Neural progenitor cell (in vitro differentiated cells): Measurements from ENCODE around the gene NQO2. TPM values are rescaled to one million over a fixed set of nuclear protein-coding genes. Genes with fewer than 3 reads are reported as not detected.

ENCODE experiments used
- DNase-seq: peaks from one replicate; pipeline ENCODE4 v3.0.0-alpha.2; 2016; ENCODE audit warnings: low spot score
- H2AFZ ChIP-seq: fragments of 200-600 bp; sonication (generic); replicated peaks from 2 replicates; pipeline ENCODE4 v1.6.1; 2016; ENCODE audit warnings: antibody characterized with exemption
- H3F3A ChIP-seq: fragments of 200-600 bp; sonication (generic); 2 replicates; pipeline ENCODE4 v1.6.1; 2016; ENCODE audit warnings: antibody characterized with exemption, low read depth
- H3K27ac ChIP-seq: fragments of 200-600 bp; sonication (generic); 2 replicates; pipeline ENCODE4 v1.5.1; 2016; ENCODE audit warnings: mild to moderate bottlenecking
- H3K27me3 ChIP-seq: fragments of 200-600 bp; sonication (generic); 2 replicates; pipeline ENCODE4 v1.6.1; 2016; ENCODE audit warnings: mild to moderate bottlenecking, moderate library complexity
- H3K36me3 ChIP-seq: fragments of 200-600 bp; sonication (generic); 2 replicates; pipeline ENCODE4 v1.5.1; 2016
- H3K4me1 ChIP-seq: fragments of 200-600 bp; sonication (generic); 2 replicates; pipeline ENCODE4 v1.6.1; 2016; ENCODE audit warnings: mixed run types
- H3K4me2 ChIP-seq: fragments of 200-600 bp; sonication (generic); 2 replicates; pipeline ENCODE4 v1.6.1; 2016
- H3K4me3 ChIP-seq: fragments of 200-600 bp; sonication (generic); 2 replicates; pipeline ENCODE4 v1.5.1; 2016
- H3K79me2 ChIP-seq: fragments of 200-600 bp; sonication (generic); 2 replicates; pipeline ENCODE4 v1.6.1; 2016; ENCODE audit warnings: low read depth
- H3K9ac ChIP-seq: fragments of 200-600 bp; sonication (generic); 2 replicates; pipeline ENCODE4 v1.6.1; 2016
- H3K9me3 ChIP-seq: fragments of 200-600 bp; sonication (generic); 2 replicates; pipeline ENCODE4 v1.5.1; 2016; ENCODE audit warnings: low read depth
- H4K20me1 ChIP-seq: fragments of 200-600 bp; sonication (generic); 2 replicates; pipeline ENCODE4 v1.6.1; 2016; ENCODE audit warnings: low read depth
- H3K27ac Mint-ChIP-seq: 3 replicates; pipeline ENCODE4 v1.8.0; 2021; ENCODE audit warnings: mixed read lengths
- H3K27me3 Mint-ChIP-seq: 2 replicates; pipeline ENCODE4 v1.8.0; 2022; ENCODE audit warnings: low read depth, mild to moderate bottlenecking, inconsistent platforms, moderate library complexity, mixed read lengths; ENCODE audit not compliant: insufficient read depth
- H3K36me3 Mint-ChIP-seq: 3 replicates; pipeline ENCODE4 v1.8.0; 2021; ENCODE audit warnings: mixed read lengths
- H3K4me1 Mint-ChIP-seq: 3 replicates; pipeline ENCODE4 v1.8.0; 2021; ENCODE audit warnings: mixed read lengths
- H3K4me3 Mint-ChIP-seq: 3 replicates; pipeline ENCODE4 v1.8.0; 2021; ENCODE audit warnings: mild to moderate bottlenecking, moderate library complexity, mixed read lengths
- H3K9me3 Mint-ChIP-seq: 3 replicates; pipeline ENCODE4 v1.8.0; 2020; ENCODE audit warnings: mixed read lengths
- EZH2 ChIP-seq: fragments of 200-600 bp; sonication (generic); IDR thresholded peaks from 2 replicates; pipeline ENCODE4 v1.6.1; 2017; ENCODE audit warnings: antibody characterized with exemption, mild to moderate bottlenecking, moderate library complexity
- EZH2phosphoT487 ChIP-seq: fragments of 200-600 bp; sonication (generic); IDR thresholded peaks from 2 replicates; pipeline ENCODE4 v1.6.1; 2017; ENCODE audit warnings: antibody characterized with exemption
- total RNA-seq: library from RNA; depleted of rRNA; stranded (reverse); fragments of >200 nt; gene quantifications from 2 replicates; pipeline ENCODE4 v1.2.3, GENCODE V29; 2015; ENCODE audit warnings: low replicate concordance
- TF ChIP-seq, protein P1 (sequence below): fragments of 200-600 bp; sonication (generic); IDR thresholded peaks from 2 replicates; pipeline ENCODE4 v1.5.1; 2017; ENCODE audit warnings: antibody characterized with exemption, mild to moderate bottlenecking

NQO2 gene, protein sequence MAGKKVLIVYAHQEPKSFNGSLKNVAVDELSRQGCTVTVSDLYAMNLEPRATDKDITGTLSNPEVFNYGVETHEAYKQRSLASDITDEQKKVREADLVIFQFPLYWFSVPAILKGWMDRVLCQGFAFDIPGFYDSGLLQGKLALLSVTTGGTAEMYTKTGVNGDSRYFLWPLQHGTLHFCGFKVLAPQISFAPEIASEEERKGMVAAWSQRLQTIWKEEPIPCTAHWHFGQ
- total RNA-seq: 17.2 and 19.5 TPM in 2 replicates

DNA sequence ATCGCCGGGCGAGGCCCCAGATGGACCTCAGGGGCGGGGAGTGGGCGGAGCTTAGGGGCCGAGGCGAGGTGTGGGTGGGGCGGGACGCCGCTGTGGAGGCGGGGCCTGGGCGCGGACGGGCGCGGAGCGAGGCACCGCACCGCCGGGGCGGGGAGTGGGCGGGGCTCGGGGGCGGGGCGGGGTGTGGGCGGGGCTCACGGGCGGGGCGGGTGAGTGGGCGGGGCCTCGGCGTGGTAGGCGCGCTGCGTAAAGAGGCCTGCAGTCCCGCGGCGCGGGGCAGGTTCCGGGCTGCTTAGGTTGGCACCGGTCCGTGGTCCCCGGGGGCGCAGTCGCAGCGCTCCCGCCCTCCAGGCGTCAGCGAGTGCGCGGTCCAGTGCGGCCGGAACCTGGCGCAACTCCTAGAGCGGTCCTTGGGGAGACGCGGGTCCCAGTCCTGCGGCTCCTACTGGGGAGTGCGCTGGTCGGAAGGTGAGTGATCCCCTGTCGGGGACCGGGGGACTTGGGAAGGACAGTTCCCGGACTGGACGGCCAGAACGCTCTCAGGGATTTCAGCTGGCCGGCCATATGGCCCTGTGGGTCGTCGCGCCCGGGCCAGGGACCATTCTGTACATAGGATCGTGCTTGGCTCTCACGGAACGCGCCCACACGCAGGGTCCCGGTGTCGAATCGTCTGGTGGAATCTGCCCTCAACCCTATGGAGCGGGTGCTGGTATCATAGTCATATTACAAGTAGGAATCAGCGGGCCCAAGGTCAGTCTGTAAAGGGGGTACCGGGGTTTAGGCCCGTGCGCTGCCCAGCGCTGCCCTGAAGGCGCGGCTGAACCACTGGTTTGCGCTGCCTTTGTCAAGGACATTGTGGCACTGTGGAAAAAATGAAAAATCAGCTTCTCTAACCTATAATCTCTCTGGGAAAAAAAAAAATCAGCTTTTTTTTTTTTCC is at the start of gene NQO2:
TSS of gene NQO2 (plus strand) at position 277 of the 940 bp plus-strand sequence. CDS start 6,659 bp downstream, outside the sequence.
- Mint-ChIP-seq H3K27me3 (peaks cover 4% of the 10 kb centered on the region), H3K27ac (peak within 1 kb of the TSS; percentile 87), H3K4me1 (peaks cover 31% of the 10 kb centered on the region), H3K4me3 (peak within 1 kb of the TSS; percentile 91), H3K36me3 (peaks cover 8% of the 10 kb centered on the region), H3K9me3 (no peaks in the 10 kb centered on the region)
- Histone ChIP-seq H3K27me3 (peaks cover 25% of the 10 kb centered on the region), H2AFZ (peak within 1 kb of the TSS; percentile 98), H3K36me3 (no peaks in the 10 kb centered on the region), H3F3A (peaks cover 10% of the 10 kb centered on the region), H3K4me3 (peak within 1 kb of the TSS; percentile 79), H3K9me3 (no peaks in the 10 kb centered on the region), H3K27ac (no peak within 1 kb of the TSS), H3K4me2 (peak within 1 kb of the TSS; percentile 94), H3K4me1 (peaks cover 12% of the 10 kb centered on the region), H4K20me1 (no peaks in the 10 kb centered on the region), H3K79me2 (no peaks in the 10 kb centered on the region), H3K9ac (no peak within 1 kb of the TSS)
- DNase-seq: peak; percentile 97
- TF ChIP-seq, protein P1, sequence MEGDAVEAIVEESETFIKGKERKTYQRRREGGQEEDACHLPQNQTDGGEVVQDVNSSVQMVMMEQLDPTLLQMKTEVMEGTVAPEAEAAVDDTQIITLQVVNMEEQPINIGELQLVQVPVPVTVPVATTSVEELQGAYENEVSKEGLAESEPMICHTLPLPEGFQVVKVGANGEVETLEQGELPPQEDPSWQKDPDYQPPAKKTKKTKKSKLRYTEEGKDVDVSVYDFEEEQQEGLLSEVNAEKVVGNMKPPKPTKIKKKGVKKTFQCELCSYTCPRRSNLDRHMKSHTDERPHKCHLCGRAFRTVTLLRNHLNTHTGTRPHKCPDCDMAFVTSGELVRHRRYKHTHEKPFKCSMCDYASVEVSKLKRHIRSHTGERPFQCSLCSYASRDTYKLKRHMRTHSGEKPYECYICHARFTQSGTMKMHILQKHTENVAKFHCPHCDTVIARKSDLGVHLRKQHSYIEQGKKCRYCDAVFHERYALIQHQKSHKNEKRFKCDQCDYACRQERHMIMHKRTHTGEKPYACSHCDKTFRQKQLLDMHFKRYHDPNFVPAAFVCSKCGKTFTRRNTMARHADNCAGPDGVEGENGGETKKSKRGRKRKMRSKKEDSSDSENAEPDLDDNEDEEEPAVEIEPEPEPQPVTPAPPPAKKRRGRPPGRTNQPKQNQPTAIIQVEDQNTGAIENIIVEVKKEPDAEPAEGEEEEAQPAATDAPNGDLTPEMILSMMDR: no peak
- TF ChIP-seq EZH2phosphoT487: no peak
- no peak for TF ChIP-seq EZH2

DNA sequence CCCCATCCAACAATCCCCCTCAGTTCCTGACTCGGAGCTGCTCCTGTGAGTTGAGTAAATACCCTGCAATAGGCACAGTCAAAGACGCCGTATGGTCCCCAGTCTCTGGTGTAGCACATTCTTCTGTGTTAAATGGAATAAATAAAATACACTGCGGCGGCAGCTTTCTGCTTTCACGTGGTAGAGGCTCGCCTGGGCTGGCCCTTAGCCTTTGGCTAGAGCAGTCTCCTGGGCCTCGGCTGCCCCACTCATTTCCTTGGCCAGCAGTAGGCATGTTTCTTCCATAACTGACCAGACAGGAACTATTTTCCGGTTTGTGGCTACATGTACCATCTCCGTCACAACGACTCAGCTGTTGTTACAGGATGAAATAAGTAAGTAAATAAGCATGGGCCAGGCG is 49.0 kb upstream of the NQO2 start:
- H3K36me3 ChIP-seq: no peaks in the 10 kb centered on the region
- H2AFZ ChIP-seq: no peak overlapping the region
- no peaks in the 10 kb centered on the region for H3K9me3 ChIP-seq
- no peak overlapping the region for H3K4me3 ChIP-seq
- no peak overlapping the region for H3K27ac ChIP-seq
- H3K79me2 ChIP-seq: no peaks in the 10 kb centered on the region
- Mint-ChIP-seq H3K27ac (no peak overlapping the region), H3K36me3 (peaks cover 23% of the 10 kb centered on the region), H3K9me3 (no peaks in the 10 kb centered on the region), H3K4me1 (peaks cover 16% of the 10 kb centered on the region), H3K4me3 (no peak overlapping the region), H3K27me3 (peaks cover 4% of the 10 kb centered on the region)
- no peaks in the 10 kb centered on the region for H4K20me1 ChIP-seq
- TF ChIP-seq EZH2phosphoT487: no peak
- TF ChIP-seq EZH2: no peak
- TF ChIP-seq, protein P1: no peak
- DNase-seq: no peak
- no peak overlapping the region for H3K4me2 ChIP-seq
- H3F3A ChIP-seq: no peaks in the 10 kb centered on the region
- no peak overlapping the region for H3K9ac ChIP-seq
- H3K4me1 ChIP-seq: no peaks in the 10 kb centered on the region
- no peaks in the 10 kb centered on the region for H3K27me3 ChIP-seq

DNA sequence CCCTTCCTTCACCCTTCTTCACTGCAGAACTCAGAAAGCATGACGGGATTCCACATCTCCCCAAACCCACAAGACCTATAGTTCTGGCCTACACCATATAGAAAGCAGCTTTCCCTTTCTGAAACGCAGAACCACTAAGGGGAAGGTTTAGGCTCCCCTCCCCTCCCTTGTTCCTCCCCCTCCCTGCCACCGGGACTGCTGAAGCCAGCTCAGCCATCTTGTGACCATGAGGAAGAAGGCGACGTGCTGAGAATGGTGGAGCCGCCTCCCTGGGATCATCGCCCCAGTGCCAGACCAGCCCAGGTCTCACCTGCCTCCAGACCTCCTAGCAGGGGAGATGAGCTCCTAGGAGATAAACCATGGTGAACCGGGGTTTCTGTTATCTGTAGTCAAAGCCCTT is 48.0 kb upstream of the NQO2 start:
- Histone ChIP-seq H3K9me3 (no peaks in the 10 kb centered on the region), H3K4me3 (no peak overlapping the region), H3F3A (no peaks in the 10 kb centered on the region), H3K4me2 (no peak overlapping the region), H3K36me3 (no peaks in the 10 kb centered on the region), H2AFZ (no peak overlapping the region), H3K27me3 (no peaks in the 10 kb centered on the region), H3K27ac (no peak overlapping the region), H3K79me2 (no peaks in the 10 kb centered on the region), H4K20me1 (no peaks in the 10 kb centered on the region), H3K4me1 (no peaks in the 10 kb centered on the region), H3K9ac (no peak overlapping the region)
- H3K9me3 Mint-ChIP-seq: no peaks in the 10 kb centered on the region
- TF ChIP-seq EZH2 (no peak), EZH2phosphoT487 (no peak)
- TF ChIP-seq, protein P1: no peak
- DNase-seq: no peak
- H3K4me3 Mint-ChIP-seq: no peak overlapping the region
- H3K4me1 Mint-ChIP-seq: peaks cover 16% of the 10 kb centered on the region
- peaks cover 23% of the 10 kb centered on the region for H3K36me3 Mint-ChIP-seq
- no peak overlapping the region for H3K27ac Mint-ChIP-seq
- peaks cover 4% of the 10 kb centered on the region for H3K27me3 Mint-ChIP-seq
